IMR-90 (cell line): ENCODE results near the gene NTM. TPM values are rescaled to one million over a fixed set of nuclear protein-coding genes. Genes with fewer than 3 reads are reported as not detected.

Experiments
- ATAC-seq: fragments of 200-7000 bp; cut with Tn5 transposase; 2 replicates; pipeline ENCODE4 v1.9.1; 2020; ENCODE audit warnings: low read depth, mild to moderate bottlenecking, moderate library complexity
- BruUV-seq: library from RNA; stranded (reverse); fragments of 400-500 nt; replicated peaks from 2 replicates; lab custom pipeline; 2021; lab: Mats Ljungman, UMichigan
- CTCF ChIA-PET: fragments of 300-600 bp; formaldehyde crosslinking; extraction: SDS; loops from one replicate; lab custom pipeline; 2021; ENCODE audit warnings: antibody characterized with exemption; lab: Yijun Ruan, JAX
- POLR2A ChIA-PET: fragments of 300-600 bp; sonication (Branson Sonifier 250); formaldehyde crosslinking; loops from one replicate; lab custom pipeline; 2022; ENCODE audit warnings: antibody characterized with exemption; ENCODE audit not compliant: unreplicated experiment; lab: Charles Lee
- DNase-seq: peaks from one replicate; pipeline ENCODE4 v3.0.0; 2013
- H2AFZ ChIP-seq: replicated peaks from 2 replicates; pipeline ENCODE3; 2013; ENCODE audit warnings: low read length, mild to moderate bottlenecking; ENCODE audit not compliant: poor library complexity
- H2AK5ac ChIP-seq: 2 replicates; pipeline ENCODE4 v1.6.1; 2013; ENCODE audit warnings: low read depth, low read length, inconsistent platforms
- H2AK9ac ChIP-seq: replicated peaks from 2 replicates; pipeline ENCODE3; 2013; ENCODE audit warnings: mild to moderate bottlenecking, low read depth, low read length, moderate library complexity; ENCODE audit not compliant: poor library complexity
- H2BK120ac ChIP-seq: 2 replicates; pipeline ENCODE4 v1.6.1; 2013; ENCODE audit warnings: low read depth, low read length, inconsistent platforms
- H2BK15ac ChIP-seq: 3 replicates; pipeline ENCODE4 v1.6.1; 2013; ENCODE audit warnings: low read depth, low read length, inconsistent platforms
- H2BK20ac ChIP-seq: 2 replicates; pipeline ENCODE4 v1.6.1; 2013; ENCODE audit warnings: low read depth, mild to moderate bottlenecking, inconsistent platforms, low read length, moderate library complexity
- H2BK5ac ChIP-seq: 2 replicates; pipeline ENCODE4 v1.6.1; 2013; ENCODE audit warnings: mild to moderate bottlenecking, low read depth, low read length, inconsistent platforms; ENCODE audit not compliant: poor library complexity, severe bottlenecking
- H3K14ac ChIP-seq: replicated peaks from 2 replicates; pipeline ENCODE4 v1.6.1; 2013; ENCODE audit warnings: low read depth, low read length, inconsistent platforms
- H3K18ac ChIP-seq: 2 replicates; pipeline ENCODE4 v1.6.1; 2013; ENCODE audit warnings: low read depth, low read length, control low read depth
- H3K23ac ChIP-seq: 2 replicates; pipeline ENCODE4 v1.6.1; 2013; ENCODE audit warnings: low read depth, low read length, inconsistent platforms
- H3K27ac ChIP-seq: 2 replicates; pipeline ENCODE4 v1.5.1; 2013; ENCODE audit warnings: mild to moderate bottlenecking, control low read depth, low read length; ENCODE audit not compliant: insufficient read depth
- H3K27me3 ChIP-seq: 2 replicates; pipeline ENCODE4 v1.6.1; 2013; ENCODE audit warnings: low read length; ENCODE audit not compliant: control insufficient read depth, insufficient read depth
- H3K36me3 ChIP-seq: 2 replicates; pipeline ENCODE4 v1.6.1; 2013; ENCODE audit warnings: low read length, mixed read lengths; ENCODE audit not compliant: control insufficient read depth, insufficient read depth
- H3K4ac ChIP-seq: 2 replicates; pipeline ENCODE4 v1.6.1; 2013; ENCODE audit warnings: low read depth, low read length, inconsistent platforms
- H3K4me1 ChIP-seq: 2 replicates; pipeline ENCODE4 v1.6.1; 2013; ENCODE audit warnings: low read length, mixed read lengths; ENCODE audit not compliant: control insufficient read depth, insufficient read depth
- H3K4me2 ChIP-seq: 2 replicates; pipeline ENCODE4 v1.6.1; 2013; ENCODE audit warnings: low read depth, mild to moderate bottlenecking, control low read depth, low read length, moderate library complexity
- H3K4me3 ChIP-seq: 2 replicates; pipeline ENCODE4 v1.5.1; 2013; ENCODE audit warnings: low read depth, mild to moderate bottlenecking, control low read depth, low read length, moderate library complexity; ENCODE audit not compliant: insufficient read depth
- H3K56ac ChIP-seq: 2 replicates; pipeline ENCODE4 v1.6.1; 2013; ENCODE audit warnings: low read length, inconsistent platforms; ENCODE audit not compliant: insufficient read depth; ENCODE audit errors: extremely low read depth
- H3K79me1 ChIP-seq, 2 experiments: 2 replicates each; pipeline ENCODE4 v1.6.1; 2013; ENCODE audit warnings: low read length in 2 of 2, inconsistent platforms in 1 of 2, low read depth in 1 of 2
- H3K9ac ChIP-seq: 2 replicates; pipeline ENCODE4 v1.6.1; 2013; ENCODE audit warnings: low read depth, low read length, control low read depth
- H3K9me1 ChIP-seq: 2 replicates; pipeline ENCODE4 v1.6.1; 2013; ENCODE audit warnings: low read length, inconsistent platforms; ENCODE audit not compliant: insufficient read depth
- H3K9me3 ChIP-seq: 2 replicates; pipeline ENCODE4 v1.6.1; 2013; ENCODE audit warnings: low read length; ENCODE audit not compliant: control insufficient read depth, insufficient read depth
- H4K20me1 ChIP-seq: 2 replicates; pipeline ENCODE4 v1.6.1; 2013; ENCODE audit warnings: low read length, inconsistent platforms; ENCODE audit not compliant: insufficient read depth
- H4K5ac ChIP-seq: 2 replicates; pipeline ENCODE4 v1.6.1; 2013; ENCODE audit warnings: mild to moderate bottlenecking, low read depth, low read length, control low read depth
- H4K8ac ChIP-seq, 2 experiments: 2 replicates each; pipeline ENCODE4 v1.6.1; 2013; ENCODE audit warnings: low read depth in 2 of 2, low read length in 2 of 2, control low read depth in 1 of 2, inconsistent platforms in 1 of 2
- H4K91ac ChIP-seq: 2 replicates; pipeline ENCODE4 v1.6.1; 2013; ENCODE audit warnings: low read depth, low read length, inconsistent platforms; ENCODE audit not compliant: insufficient read depth
- BHLHE40 ChIP-seq: fragments of 150-350 bp; IDR thresholded peaks from 2 replicates; pipeline ENCODE4 v1.6.1; 2016; ENCODE audit warnings: mild to moderate bottlenecking, low read depth, low read length
- WGBS, 2 experiments: methylation state at CpG; one replicate each; pipeline versions ENCODE4 v1.1.5 to v1.1.7; 2013; ENCODE audit warnings: missing lambda C conversion rate in 2 of 2; ENCODE audit not compliant: insufficient read length in 1 of 2; ENCODE audit errors: extremely low coverage in 2 of 2; 5-methylcytosine and 5-hydroxymethylcytosine counted together
- dilution Hi-C: fragments of 300-500 bp; cut with HindIII; formaldehyde crosslinking; loops from one replicate; pipeline ENCODE4 v1.14.3; 2018; ENCODE audit warnings: low sequenced_read_pairs; ENCODE audit not compliant: unreplicated experiment
- in situ Hi-C: fragments of 300-500 bp; cut with MboI; formaldehyde crosslinking; loops from 3 replicates; pipeline ENCODE4 v1.14.3; 2019; ENCODE audit warnings: low sequenced_read_pairs, inconsistent platforms, mixed read lengths
- intact Hi-C: fragments of 100-400 bp; cut with micrococcal nuclease; formaldehyde crosslinking; loops from 2 replicates; pipeline ENCODE4 v1.10.0; 2022
- polyA plus RNA-seq, 3 experiments: library from polyadenylated mRNA; depleted of rRNA; stranded (reverse); fragments of >200 nt; gene quantifications; 2 replicates each; pipeline ENCODE4 v1.2.3, GENCODE V29; 2012; ENCODE audit warnings: low replicate concordance in 1 of 3
- total RNA-seq: library from RNA; depleted of rRNA; stranded (reverse); fragments of >200 nt; gene quantifications from 2 replicates; pipeline ENCODE4 v1.2.3, GENCODE V29; 2012
- TF ChIP-seq, protein P1 (sequence below): fragments of 150-350 bp; IDR thresholded peaks from 2 replicates; pipeline ENCODE4 v1.6.1; 2017; ENCODE audit warnings: mild to moderate bottlenecking, antibody characterized with exemption, low read length, low read depth

The NTM gene
- total and polyA plus RNA-seq, 2 of the 4 experiments (the other 2 are of a cell fraction) = 19.5 to 25.5 TPM

DNA sequence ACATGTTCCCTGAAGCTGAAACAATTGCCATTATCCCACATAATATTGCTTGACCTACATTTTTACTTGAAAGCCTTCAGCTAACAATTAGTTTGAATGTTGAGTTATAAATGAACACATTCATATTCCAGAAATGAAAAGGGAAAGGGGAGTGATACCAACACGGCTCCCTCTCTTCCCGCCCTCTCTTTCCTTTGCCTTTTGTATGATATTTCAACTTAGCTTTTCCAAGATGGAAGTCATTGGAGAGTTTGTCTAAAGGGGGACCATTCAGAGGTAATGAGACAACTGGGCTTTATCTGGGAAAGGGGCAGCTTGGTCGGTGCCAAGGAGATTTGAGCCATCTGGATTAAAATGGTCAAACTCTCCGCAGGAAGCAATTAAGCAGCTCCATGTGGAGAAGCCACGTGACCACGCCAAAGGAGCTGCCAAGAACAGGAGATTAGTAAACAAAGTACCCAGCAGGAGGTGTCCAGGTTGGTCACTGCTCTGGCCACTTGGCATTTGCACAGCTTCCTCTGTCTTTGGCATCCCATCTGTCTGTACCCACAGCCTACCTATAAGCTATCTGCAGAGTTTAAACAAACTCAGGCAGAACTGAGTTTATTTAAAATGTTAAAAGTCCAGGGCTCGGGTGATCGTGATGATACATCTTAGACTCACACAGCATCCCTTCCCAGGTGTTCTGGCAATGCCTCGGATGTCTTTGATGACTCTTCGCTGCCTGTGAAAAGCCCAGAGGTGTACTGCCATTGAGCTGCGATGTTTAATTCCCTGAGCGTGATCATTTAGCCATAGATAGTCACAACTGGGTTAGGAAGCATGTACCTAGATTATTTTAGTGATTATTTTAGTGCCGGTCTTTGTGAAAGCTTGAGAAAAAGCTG, 735.9 kb downstream of the NTM start:
- POLR2A ChIA-PET = no interaction called here
- ATAC-seq = no peak

More for the DNA sequence above, 735.9 kb downstream of the NTM start:
- Histone ChIP-seq H3K27ac (no peak overlapping the region), H3K14ac (0 out of 2 replicates have a peak overlapping the region, but pooled peaks have one; percentile 54), H2BK15ac (0 out of 3 replicates have a peak overlapping the region, but pooled peaks have one; percentile 50), H3K4me3 (no peak overlapping the region), H3K4me2 (no peak overlapping the region), H3K79me1 (peaks cover 12 to 40% of the 10 kb centered on the region in 2 experiments; a peak in 3 of 4 replicates), H4K8ac (peak overlapping the region in 1 of 2 experiments; percentile 21; a peak in 1 of 4 replicates), H3K27me3 (no peaks in the 10 kb centered on the region), H2AFZ (no peak overlapping the region), H3K4ac (peak overlapping the region; percentile 66), H2BK20ac (peak overlapping the region; percentile 27), H3K9me1 (peaks cover 25% of the 10 kb centered on the region), H3K9me3 (no peaks in the 10 kb centered on the region), H4K91ac (peak overlapping the region; percentile 11; the same call in 1 of the 2 replicates), H4K5ac (no peak overlapping the region; the same call in 1 of the 2 replicates), H2BK5ac (no peak overlapping the region), H4K20me1 (no peaks in the 10 kb centered on the region), H2AK5ac (peak overlapping the region; percentile 83), H3K18ac (no peak overlapping the region), H3K4me1 (peaks cover 15% of the 10 kb centered on the region), H3K23ac (0 out of 2 replicates have a peak overlapping the region, but pooled peaks have one; percentile 50), H2BK120ac (peak overlapping the region; percentile 79), H3K36me3 (no peaks in the 10 kb centered on the region), H3K56ac (no peak overlapping the region), H3K9ac (no peak overlapping the region), H2AK9ac (no peak overlapping the region)
- dilution Hi-C loops (no loop called here), intact Hi-C loops (no loop called here), in situ Hi-C loops (no loop called here)
- DNase-seq = peak; percentile 13
- WGBS, 2 experiments = 59% methylated on average over 6 of the region's 13 CpGs; no CpG with 5 or more reads in 1 of the 2 experiments
- BruUV-seq = no TSS peak
- TF ChIP-seq BHLHE40 = no peak
- TF ChIP-seq, protein P1, sequence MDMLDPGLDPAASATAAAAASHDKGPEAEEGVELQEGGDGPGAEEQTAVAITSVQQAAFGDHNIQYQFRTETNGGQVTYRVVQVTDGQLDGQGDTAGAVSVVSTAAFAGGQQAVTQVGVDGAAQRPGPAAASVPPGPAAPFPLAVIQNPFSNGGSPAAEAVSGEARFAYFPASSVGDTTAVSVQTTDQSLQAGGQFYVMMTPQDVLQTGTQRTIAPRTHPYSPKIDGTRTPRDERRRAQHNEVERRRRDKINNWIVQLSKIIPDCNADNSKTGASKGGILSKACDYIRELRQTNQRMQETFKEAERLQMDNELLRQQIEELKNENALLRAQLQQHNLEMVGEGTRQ = 0 out of 2 replicates have a peak, but pooled peaks have one; percentile 10
- CTCF ChIA-PET = interaction anchor here (1.1 kb wide), 2 partner anchors 13 to 31 kb away, joined by 3 read pairs; no protein-coding TSS in a partner anchor
